Natural killer cell treated with Interleukin-12 subunit alpha and Interleukin-12 subunit beta and Interleukin-15 and Interleukin-18, amount 100 ng/mL, for 72 hours (primary cell): Measurements from ENCODE around the gene GADD45A. TPM values are rescaled to one million over a fixed set of nuclear protein-coding genes. Genes with fewer than 3 reads are reported as not detected.

Experiments
- ATAC-seq, 2 donors: fragments of 150-1000 bp; cut with Tn5 transposase in 1 of 2; sonication (Bioruptor Pico), chemical (Tn5 transposase) in 1 of 2; 2 replicates each; pipeline ENCODE4 v1.10.0; 2021
- DNase-seq: peaks from one replicate; pipeline ENCODE4 v3.0.0; 2022; ENCODE audit warnings: low spot score
- H3K27ac Mint-ChIP-seq, 2 donors: 1 replicate in 1 of 2; 2 replicates in 1 of 2; pipeline ENCODE4 v1.8.0; 2022; ENCODE audit warnings: mixed read lengths in 2 of 2, mild to moderate bottlenecking in 1 of 2, moderate library complexity in 1 of 2
- H3K27me3 Mint-ChIP-seq, 2 donors: 1 replicate in 1 of 2; 2 replicates in 1 of 2; pipeline ENCODE4 v1.8.0; 2022; ENCODE audit warnings: mixed read lengths in 2 of 2
- H3K36me3 Mint-ChIP-seq: one replicate; pipeline ENCODE4 v1.8.0; 2022; ENCODE audit warnings: mixed read lengths
- H3K4me1 Mint-ChIP-seq, 2 donors: 1 replicate in 1 of 2; 2 replicates in 1 of 2; pipeline ENCODE4 v1.8.0; 2022; ENCODE audit warnings: low read depth in 2 of 2, mixed read lengths in 2 of 2, mild to moderate bottlenecking in 1 of 2
- H3K4me3 Mint-ChIP-seq: one replicate; pipeline ENCODE4 v1.8.0; 2022; ENCODE audit warnings: mixed read lengths
- H3K9me3 Mint-ChIP-seq: 2 replicates; pipeline ENCODE4 v1.8.0; 2022; ENCODE audit warnings: mixed read lengths
- total RNA-seq, 2 donors: library from RNA; stranded (reverse); gene quantifications; one replicate each; pipeline ENCODE4 v1.2.3, GENCODE V29; 2022

Gene GADD45A
- total RNA-seq, 2 donors from 2014 or later = 28.3 to 36.1 TPM

- H3K4me1 Mint-ChIP-seq = peaks cover 5 to 6% of the 10 kb centered on the region in 2 donors
- DNase-seq = no peak
- H3K4me3 Mint-ChIP-seq = no peak overlapping the region
- no peaks in the 10 kb centered on the region for H3K36me3 Mint-ChIP-seq
- H3K27ac Mint-ChIP-seq = no peak overlapping the region
- no peak for ATAC-seq
- H3K9me3 Mint-ChIP-seq = no peaks in the 10 kb centered on the region
- H3K27me3 Mint-ChIP-seq = peaks cover 11 to 18% of the 10 kb centered on the region in 2 donors
These were observed 8.1 kb upstream of the GADD45A start for GRCh38 chr1:67676946-67677345.

GRCh38 chr1:67677408-67677807 lies 7.6 kb upstream of the GADD45A start:
- H3K9me3 Mint-ChIP-seq = no peaks in the 10 kb centered on the region
- H3K36me3 Mint-ChIP-seq = no peaks in the 10 kb centered on the region
- H3K27ac Mint-ChIP-seq = no peak overlapping the region
- DNase-seq (no peak), ATAC-seq (no peak)
- no peak overlapping the region for H3K4me3 Mint-ChIP-seq
- H3K27me3 Mint-ChIP-seq = peaks cover 7 to 13% of the 10 kb centered on the region in 2 donors
- H3K4me1 Mint-ChIP-seq = peaks cover 5 to 6% of the 10 kb centered on the region in 2 donors

- Mint-ChIP-seq H3K4me1 (peaks cover 5 to 6% of the 10 kb centered on the region in 2 donors), H3K27ac (no peak overlapping the region), H3K27me3 (peaks cover 7 to 8% of the 10 kb centered on the region in 2 donors), H3K9me3 (no peaks in the 10 kb centered on the region), H3K4me3 (no peak overlapping the region), H3K36me3 (no peaks in the 10 kb centered on the region)
- ATAC-seq (no peak), DNase-seq (no peak)
These were observed 7.1 kb upstream of the GADD45A start for GRCh38 chr1:67677930-67678329.

- no peak for DNase-seq
- H3K27ac Mint-ChIP-seq = no peak overlapping the region
- peaks cover 0 to 5% of the 10 kb centered on the region in 2 donors for H3K27me3 Mint-ChIP-seq
These were observed 5.3 kb upstream of the GADD45A start for GRCh38 chr1:67679691-67680090.

GRCh38 chr1:67680486-67680885 lies 4.5 kb upstream of the GADD45A start:
- ATAC-seq = no peak
- Mint-ChIP-seq H3K27me3 (peaks cover 0 to 5% of the 10 kb centered on the region in 2 donors), H3K27ac (no peak overlapping the region), H3K4me3 (no peak overlapping the region), H3K36me3 (no peaks in the 10 kb centered on the region), H3K4me1 (peaks cover 14 to 18% of the 10 kb centered on the region in 2 donors), H3K9me3 (no peaks in the 10 kb centered on the region)
- DNase-seq = no peak

More at GRCh38 chr1:67679691-67680090, 5.3 kb upstream of the GADD45A start:
- no peaks in the 10 kb centered on the region for H3K36me3 Mint-ChIP-seq
- no peak for ATAC-seq
- H3K9me3 Mint-ChIP-seq = no peaks in the 10 kb centered on the region
- H3K4me3 Mint-ChIP-seq = no peak overlapping the region
- H3K4me1 Mint-ChIP-seq = peaks cover 10 to 13% of the 10 kb centered on the region in 2 donors

GRCh38 chr1:67682659-67683197 lies 2.3 kb upstream of the GADD45A start:
- peaks cover 0 to 2% of the 10 kb centered on the region in 2 donors for H3K27me3 Mint-ChIP-seq
- no peak overlapping the region for H3K4me3 Mint-ChIP-seq
- peaks cover 26 to 31% of the 10 kb centered on the region in 2 donors for H3K4me1 Mint-ChIP-seq
- no peak for ATAC-seq
- DNase-seq = no peak
- no peak overlapping the region for H3K27ac Mint-ChIP-seq
- no peaks in the 10 kb centered on the region for H3K9me3 Mint-ChIP-seq
- H3K36me3 Mint-ChIP-seq = peaks cover 3% of the 10 kb centered on the region

- Mint-ChIP-seq H3K9me3 (no peaks in the 10 kb centered on the region), H3K27ac (peak overlapping the region; percentile 72 to 83), H3K36me3 (peaks cover 9% of the 10 kb centered on the region), H3K27me3 (peaks cover 0 to 2% of the 10 kb centered on the region in 2 donors), H3K4me3 (peak overlapping the region; percentile 87), H3K4me1 (peaks cover 27 to 32% of the 10 kb centered on the region in 2 donors)
- DNase-seq (no peak), ATAC-seq (no peak)
These were observed 1.7 kb upstream of the GADD45A start for GRCh38 chr1:67683316-67683715.

- no peak for DNase-seq
- Mint-ChIP-seq H3K4me3 (peak overlapping the region; percentile 87), H3K36me3 (peaks cover 14% of the 10 kb centered on the region), H3K27ac (peak overlapping the region; percentile 72 to 83), H3K27me3 (peaks cover 0 to 2% of the 10 kb centered on the region in 2 donors), H3K9me3 (no peaks in the 10 kb centered on the region), H3K4me1 (peaks cover 32% of the 10 kb centered on the region in 2 donors)
- ATAC-seq = no peak
These were observed 1.1 kb upstream of the GADD45A start for GRCh38 chr1:67683766-67684525.

GRCh38 chr1:67684526-67685066 lies 405 bp upstream of the GADD45A start:
- H3K4me1 Mint-ChIP-seq = peaks cover 32% of the 10 kb centered on the region in 2 donors
- H3K27me3 Mint-ChIP-seq = peaks cover 0 to 2% of the 10 kb centered on the region in 2 donors
- peaks cover 14% of the 10 kb centered on the region for H3K36me3 Mint-ChIP-seq
- peak overlapping the region; percentile 72 to 83 for H3K27ac Mint-ChIP-seq
- peak overlapping the region; percentile 87 for H3K4me3 Mint-ChIP-seq
- no peaks in the 10 kb centered on the region for H3K9me3 Mint-ChIP-seq
- DNase-seq (no peak), ATAC-seq (no peak)

GRCh38 chr1:67685558-67686266 lies 711 bp downstream of the GADD45A start:
- Mint-ChIP-seq H3K36me3 (peaks cover 14% of the 10 kb centered on the region), H3K9me3 (no peaks in the 10 kb centered on the region), H3K27ac (peak overlapping the region; percentile 72 to 83)

GRCh38 chr1:67686267-67687197 lies 1.5 kb downstream of the GADD45A start:
- Mint-ChIP-seq H3K4me3 (peak overlapping the region; percentile 87), H3K4me1 (peaks cover 32% of the 10 kb centered on the region in 2 donors), H3K27me3 (no peaks in the 10 kb centered on the region), H3K36me3 (peaks cover 14% of the 10 kb centered on the region), H3K27ac (peak overlapping the region; percentile 61 to 63), H3K9me3 (no peaks in the 10 kb centered on the region)
- ATAC-seq = peak; percentile 1 to 28
- DNase-seq = peak; percentile 79

More at GRCh38 chr1:67685558-67686266, 711 bp downstream of the GADD45A start:
- ATAC-seq = peak; percentile 2 to 35
- peak; percentile 70 for DNase-seq
- H3K27me3 Mint-ChIP-seq = no peaks in the 10 kb centered on the region
- H3K4me1 Mint-ChIP-seq = peaks cover 32% of the 10 kb centered on the region in 2 donors
- H3K4me3 Mint-ChIP-seq = peak overlapping the region; percentile 87

GRCh38 chr1:67687198-67687545 lies 2.2 kb downstream of the GADD45A start:
- ATAC-seq (no peak), DNase-seq (no peak)
- Mint-ChIP-seq H3K27ac (peak overlapping the region in 1 of 2 donors; percentile 63), H3K36me3 (peaks cover 14% of the 10 kb centered on the region), H3K4me3 (peak overlapping the region; percentile 87), H3K27me3 (no peaks in the 10 kb centered on the region), H3K9me3 (no peaks in the 10 kb centered on the region), H3K4me1 (peaks cover 32% of the 10 kb centered on the region in 2 donors)

- Mint-ChIP-seq H3K4me1 (peaks cover 32% of the 10 kb centered on the region in 2 donors), H3K4me3 (peak overlapping the region; percentile 43), H3K9me3 (no peaks in the 10 kb centered on the region), H3K36me3 (peaks cover 14% of the 10 kb centered on the region), H3K27me3 (no peaks in the 10 kb centered on the region), H3K27ac (peak overlapping the region in 1 of 2 donors; percentile 9)
- DNase-seq (no peak), ATAC-seq (no peak)
These were observed 2.6 kb downstream of the GADD45A start for GRCh38 chr1:67687649-67688048.
